Measurements from ENCODE around the gene MRFAP1L1. TPM values are rescaled to one million over a fixed set of nuclear protein-coding genes. Genes with fewer than 3 reads are reported as not detected.

Gene MRFAP1L1
- total RNA-seq, 4 donors from 2014 or later, result 43.8 to 54.6 (median 46.9) TPM

GRCh38 chr4:6658597-6659075 lies 51.0 kb downstream of the MRFAP1L1 start:
- peak overlapping the region in 2 of 4 donors; percentile 37 to 43 for H3K27ac ChIP-seq
- peaks cover 0 to 11% (median 4%) of the 10 kb centered on the region in 3 donors for H3K27me3 ChIP-seq
- peak overlapping the region; percentile 37 to 57 (median 46) for H3K4me3 ChIP-seq
- no peaks in the 10 kb centered on the region for H3K4me1 ChIP-seq
- no peak for DNase-seq
- TF ChIP-seq CTCF (IDR thresholded peaks at IDR 0.05 in 4 of 5, conservative IDR thresholded peaks at IDR 0.05 in 1 of 5) (no peak), POLR2A (IDR thresholded peaks at IDR 0.05) (no peak)
- intact Hi-C loops (cut with DNase I; ENCODE audit: low total_unique reads), result loop anchor here (2.0 kb wide), 1 partner anchor 14 kb away; no protein-coding TSS in a partner anchor
- H3K36me3 ChIP-seq, result no peaks in the 10 kb centered on the region
- peak; percentile 26 to 40 for ATAC-seq
- in situ Hi-C loops (cut with MboI; ENCODE audit: low sequenced_read_pairs in 4 of 4), result no loop called here
- no peaks in the 10 kb centered on the region for H3K9me3 ChIP-seq

GRCh38 chr4:6658209-6658595 lies 51.5 kb downstream of the MRFAP1L1 start:
- TF ChIP-seq CTCF (IDR thresholded peaks at IDR 0.05 in 4 of 5, conservative IDR thresholded peaks at IDR 0.05 in 1 of 5) (no peak), POLR2A (IDR thresholded peaks at IDR 0.05) (no peak)
- H3K27ac ChIP-seq, result no peak overlapping the region
- intact Hi-C loops (cut with DNase I; ENCODE audit: low total_unique reads), result loop anchor here (2.0 kb wide), 1 partner anchor 13 kb away; no protein-coding TSS in a partner anchor
- H3K4me3 ChIP-seq, result peak overlapping the region; percentile 37 to 57 (median 46)
- no peaks in the 10 kb centered on the region for H3K36me3 ChIP-seq
- no peak for DNase-seq
- peaks cover 0 to 11% (median 4%) of the 10 kb centered on the region in 3 donors for H3K27me3 ChIP-seq
- H3K4me1 ChIP-seq, result no peaks in the 10 kb centered on the region
- no peaks in the 10 kb centered on the region for H3K9me3 ChIP-seq
- in situ Hi-C loops (cut with MboI; ENCODE audit: low sequenced_read_pairs in 4 of 4), result no loop called here
- ATAC-seq, result peak; percentile 8 to 10

Other genes starting within 250 kb of the MRFAP1L1 start
- gene PPP2R2C, start 237.3 kb downstream of the MRFAP1L1 start, total RNA-seq, result 1 to 10 TPM in 1 of 4 donors, under 1 TPM in 3; 0.44 to 2.7 (median 0.62) TPM
- 1 to 10 TPM; 3.3 to 5.6 (median 4.5) TPM for gene MAN2B2, start 134.7 kb downstream of the MRFAP1L1 start, total RNA-seq
- gene MRFAP1, start 69.2 kb downstream of the MRFAP1L1 start, total RNA-seq, result 100 to 1,000 TPM; 180 to 281 (median 206) TPM
- gene S100P, start 16.0 kb downstream of the MRFAP1L1 start, total RNA-seq, result 1 to 10 TPM in 1 of 4 donors, not detected in 3; 1.2 TPM
- gene BLOC1S4, start 6.3 kb upstream of the MRFAP1L1 start, total RNA-seq, result 10 to 100 TPM; 15.7 to 25.7 (median 22.3) TPM
- gene KIAA0232, start 72.9 kb upstream of the MRFAP1L1 start, total RNA-seq, result 10 to 100 TPM; 39.1 to 66.4 (median 60.4) TPM
- 10 to 100 TPM; 36.0 to 56.2 (median 41.4) TPM for gene TBC1D14, start 200.0 kb upstream of the MRFAP1L1 start, total RNA-seq

Data from gastrocnemius medialis (tissue), 4 donors.